GM23248 (cell line): Measurements from ENCODE around the gene PLIN3. TPM values are rescaled to one million over a fixed set of nuclear protein-coding genes. Genes with fewer than 3 reads are reported as not detected.
"Not testable (repeated sequence)": the region's sequence is repeated elsewhere in the genome, so short reads cannot be mapped to it uniquely, and the experiment has no call there.

Experiments
- DNase-seq: peaks from one replicate; pipeline ENCODE4 v3.0.0-alpha.2; 2015
- H2AFZ ChIP-seq: fragments of 200-600 bp; sonication (generic); 2 replicates; pipeline ENCODE4 v1.6.1; 2016; ENCODE audit warnings: antibody characterized with exemption
- H3F3A ChIP-seq: fragments of 200-600 bp; sonication (generic); 2 replicates; pipeline ENCODE4 v1.6.1; 2016; ENCODE audit warnings: mild to moderate bottlenecking, antibody characterized with exemption, mixed run types; ENCODE audit not compliant: insufficient read depth
- H3K27ac ChIP-seq: fragments of 200-600 bp; sonication (generic); 2 replicates; pipeline ENCODE4 v1.5.1; 2016; ENCODE audit warnings: mild to moderate bottlenecking
- H3K27me3 ChIP-seq: fragments of 200-600 bp; sonication (generic); replicated peaks from 2 replicates; pipeline ENCODE4 v1.6.1; 2016; ENCODE audit warnings: mild to moderate bottlenecking; ENCODE audit not compliant: insufficient read depth
- H3K36me3 ChIP-seq: fragments of 200-600 bp; sonication (generic); 2 replicates; pipeline ENCODE4 v1.6.1; 2016; ENCODE audit warnings: low read depth, mild to moderate bottlenecking
- H3K4me1 ChIP-seq: fragments of 200-600 bp; sonication (generic); 2 replicates; pipeline ENCODE4 v1.6.1; 2016; ENCODE audit warnings: mild to moderate bottlenecking; ENCODE audit not compliant: insufficient read depth
- H3K4me2 ChIP-seq: fragments of 200-600 bp; sonication (generic); one replicate; pipeline ENCODE4 v1.6.1; 2016; ENCODE audit warnings: mild to moderate bottlenecking; ENCODE audit not compliant: unreplicated experiment
- H3K4me3 ChIP-seq: fragments of 200-600 bp; sonication (generic); 2 replicates; pipeline ENCODE4 v1.5.1; 2016; ENCODE audit warnings: mild to moderate bottlenecking
- H3K79me2 ChIP-seq: fragments of 200-600 bp; sonication (generic); 2 replicates; pipeline ENCODE4 v1.6.1; 2016; ENCODE audit warnings: mild to moderate bottlenecking; ENCODE audit not compliant: insufficient read depth
- H3K9ac ChIP-seq: fragments of 200-600 bp; sonication (generic); 2 replicates; pipeline ENCODE4 v1.6.1; 2016; ENCODE audit warnings: mild to moderate bottlenecking
- H3K9me2 ChIP-seq: fragments of 200-600 bp; sonication (generic); 2 replicates; pipeline ENCODE4 v1.6.1; 2016; ENCODE audit warnings: mixed run types, mild to moderate bottlenecking, moderate library complexity; ENCODE audit not compliant: insufficient read depth
- H3K9me3 ChIP-seq: fragments of 200-600 bp; sonication (generic); one replicate; pipeline ENCODE4 v1.6.1; 2017; ENCODE audit warnings: low read depth
- H4K20me1 ChIP-seq: fragments of 200-600 bp; sonication (generic); 2 replicates; pipeline ENCODE4 v1.6.0; 2016; ENCODE audit not compliant: insufficient read depth
- EZH2 ChIP-seq: fragments of 200-600 bp; sonication (generic); IDR thresholded peaks from 2 replicates; pipeline ENCODE4 v1.6.1; 2018; ENCODE audit warnings: antibody characterized with exemption, mild to moderate bottlenecking; ENCODE audit not compliant: insufficient read depth, poor library complexity, severe bottlenecking
- EZH2phosphoT487 ChIP-seq: fragments of 200-600 bp; sonication (generic); IDR thresholded peaks from 2 replicates; pipeline ENCODE4 v1.6.1; 2018; ENCODE audit warnings: antibody characterized with exemption, moderate library complexity, mild to moderate bottlenecking, low read depth; ENCODE audit not compliant: insufficient read depth
- WGBS, 2 experiments: methylation state at CpG; one replicate each; pipeline ENCODE4 v1.1.6; 2015 to 2017; ENCODE audit warnings: low lambda C conversion rate in 2 of 2, low coverage in 1 of 2; ENCODE audit errors: missing lambda C conversion rate in 2 of 2; 5-methylcytosine and 5-hydroxymethylcytosine counted together
- in situ Hi-C: fragments of 300-500 bp; cut with MboI; formaldehyde crosslinking; loops from 2 replicates; pipeline ENCODE4 v1.15.0; 2020
- polyA plus RNA-seq: library from polyadenylated mRNA; unstranded; fragments of >200 nt; fragmentation: Nextera tagmentation; extraction: Ambion mirVana; gene quantifications from 2 replicates; pipeline ENCODE4 v1.2.1, GENCODE V29; 2016
- total RNA-seq: library from RNA; depleted of rRNA; stranded (reverse); fragments of >200 nt; shearing (Covaris generic); gene quantifications from 2 replicates; pipeline ENCODE4 v1.2.3, GENCODE V29; 2014

The PLIN3 gene
- total and polyA plus RNA-seq, 2 experiments from 2014 or later = 372 to 398 TPM

DNA sequence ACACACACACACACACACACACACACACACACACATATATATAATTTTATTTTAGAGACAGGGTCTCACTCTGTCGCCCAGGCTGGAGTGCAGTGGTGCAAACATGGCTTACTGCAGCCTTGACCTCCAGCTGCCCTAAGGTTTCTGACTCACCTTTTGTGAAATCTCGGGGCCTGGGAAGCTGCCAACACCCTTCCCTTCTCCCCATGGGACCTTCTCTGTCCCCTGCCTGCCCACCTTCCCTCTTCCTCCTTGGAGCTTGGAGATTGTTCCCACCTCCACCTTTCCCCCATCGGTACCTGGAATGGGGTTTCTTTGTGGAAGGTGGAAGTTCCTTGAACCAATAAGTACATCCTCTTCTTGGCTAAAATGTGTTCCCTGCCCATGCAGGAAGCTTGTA lies 28.9 kb upstream of the PLIN3 start:
- H3K9ac ChIP-seq = no peak overlapping the region
- no peaks in the 10 kb centered on the region for H4K20me1 ChIP-seq
- no peaks in the 10 kb centered on the region for H3F3A ChIP-seq
- no peaks in the 10 kb centered on the region for H3K9me2 ChIP-seq
- no peak overlapping the region for H3K27ac ChIP-seq
- no peak overlapping the region for H3K4me2 ChIP-seq
- no peaks in the 10 kb centered on the region for H3K9me3 ChIP-seq
- no peak overlapping the region for H2AFZ ChIP-seq
- no peaks in the 10 kb centered on the region for H3K36me3 ChIP-seq
- in situ Hi-C loops = no loop called here
- no peaks in the 10 kb centered on the region for H3K4me1 ChIP-seq
- H3K4me3 ChIP-seq = no peak overlapping the region
- H3K79me2 ChIP-seq = no peaks in the 10 kb centered on the region
- peak; percentile 68 for DNase-seq
- 47 to 59% methylated on average over 2 to 3 of the region's 3 CpGs for WGBS, 2 experiments
- no peaks in the 10 kb centered on the region for H3K27me3 ChIP-seq
- no peak for TF ChIP-seq EZH2phosphoT487
- TF ChIP-seq EZH2 = no peak

DNA sequence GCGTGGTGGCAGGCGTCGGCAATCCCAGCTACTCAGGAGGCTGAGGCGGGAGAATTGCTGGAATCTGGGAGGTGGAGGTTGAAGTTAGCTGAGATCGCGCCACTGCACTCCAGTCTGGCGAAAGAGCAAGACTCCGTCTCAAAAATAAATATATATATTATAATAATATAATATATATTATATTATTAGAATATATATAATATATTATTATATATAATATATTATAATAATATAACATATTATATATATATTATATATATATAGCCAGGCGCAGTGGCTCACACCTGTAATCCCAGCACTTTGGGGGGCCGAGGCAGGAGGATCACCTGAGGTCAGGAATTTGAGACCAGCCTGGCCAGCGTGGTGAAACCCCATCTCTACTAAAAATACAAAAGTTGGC lies 25.5 kb upstream of the PLIN3 start:
- H3K36me3 ChIP-seq, H3K9me2 ChIP-seq, H2AFZ ChIP-seq, H3F3A ChIP-seq, H3K27ac ChIP-seq, H3K79me2 ChIP-seq, in situ Hi-C loops, H3K4me1 ChIP-seq, H3K9ac ChIP-seq, H3K27me3 ChIP-seq, H3K4me3 ChIP-seq, H4K20me1 ChIP-seq, H3K4me2 ChIP-seq, DNase-seq, H3K9me3 ChIP-seq: not testable (repeated sequence)
- 93% methylated on average over 11 of the region's 11 CpGs for WGBS, 2 experiments

DNA sequence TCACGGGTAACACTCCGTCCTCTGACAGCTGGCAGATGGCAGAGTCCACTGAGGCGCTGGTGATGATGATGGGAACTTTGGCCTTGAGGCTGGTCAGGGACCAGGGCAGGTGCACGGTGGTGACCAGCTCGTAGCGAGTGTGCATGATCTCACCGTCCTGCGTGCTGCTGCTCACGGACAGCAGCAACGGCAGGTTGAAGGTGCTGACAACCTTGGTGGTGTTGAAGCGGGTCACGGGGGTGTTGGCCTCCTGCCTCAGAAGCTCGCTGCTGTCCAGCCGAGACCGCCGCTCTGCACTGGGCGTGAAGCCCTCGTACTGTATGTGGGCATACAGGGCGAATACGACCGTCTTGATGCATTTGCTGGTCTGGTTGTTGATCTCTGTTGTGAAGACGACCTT lies 23.6 kb upstream of the PLIN3 start:
- no peaks in the 10 kb centered on the region for H3K9me3 ChIP-seq
- no peak for TF ChIP-seq EZH2
- TF ChIP-seq EZH2phosphoT487 = no peak
- no peaks in the 10 kb centered on the region for H3K27me3 ChIP-seq
- no peaks in the 10 kb centered on the region for H3K9me2 ChIP-seq
- no peak overlapping the region for H2AFZ ChIP-seq
- no peaks in the 10 kb centered on the region for H3K36me3 ChIP-seq
- H3K27ac ChIP-seq = no peak overlapping the region
- WGBS, 2 experiments = 91 to 92% methylated on average over 22 of the region's 22 CpGs
- in situ Hi-C loops = no loop called here
- H3F3A ChIP-seq = no peaks in the 10 kb centered on the region
- H3K4me2 ChIP-seq = no peak overlapping the region
- H4K20me1 ChIP-seq = no peaks in the 10 kb centered on the region
- no peaks in the 10 kb centered on the region for H3K79me2 ChIP-seq
- no peak for DNase-seq
- no peak overlapping the region for H3K4me3 ChIP-seq
- no peak overlapping the region for H3K9ac ChIP-seq
- no peaks in the 10 kb centered on the region; the same call in 1 of the 2 replicates for H3K4me1 ChIP-seq

GRCh38 chr19:4889034-4889815 lies 21.8 kb upstream of the PLIN3 start:
- H3K36me3 ChIP-seq = no peaks in the 10 kb centered on the region
- no peaks in the 10 kb centered on the region for H3K27me3 ChIP-seq
- H2AFZ ChIP-seq = no peak overlapping the region
- H3K27ac ChIP-seq = 0 out of 2 replicates have a peak overlapping the region, but pooled peaks have one; percentile 14
- in situ Hi-C loops = no loop called here
- H4K20me1 ChIP-seq = no peaks in the 10 kb centered on the region
- H3K79me2 ChIP-seq = no peaks in the 10 kb centered on the region
- H3K9ac ChIP-seq = no peak overlapping the region
- no peaks in the 10 kb centered on the region for H3K9me2 ChIP-seq
- H3K4me1 ChIP-seq = no peaks in the 10 kb centered on the region; the same call in 1 of the 2 replicates
- TF ChIP-seq EZH2phosphoT487 = no peak
- no peak for TF ChIP-seq EZH2
- peak overlapping the region; percentile 28 for H3K4me2 ChIP-seq
- DNase-seq = peak; percentile 95
- H3F3A ChIP-seq = no peaks in the 10 kb centered on the region
- WGBS, 2 experiments = 54 to 57% methylated on average over 13 to 14 of the region's 14 CpGs
- no peak overlapping the region for H3K4me3 ChIP-seq
- no peaks in the 10 kb centered on the region for H3K9me3 ChIP-seq

DNA sequence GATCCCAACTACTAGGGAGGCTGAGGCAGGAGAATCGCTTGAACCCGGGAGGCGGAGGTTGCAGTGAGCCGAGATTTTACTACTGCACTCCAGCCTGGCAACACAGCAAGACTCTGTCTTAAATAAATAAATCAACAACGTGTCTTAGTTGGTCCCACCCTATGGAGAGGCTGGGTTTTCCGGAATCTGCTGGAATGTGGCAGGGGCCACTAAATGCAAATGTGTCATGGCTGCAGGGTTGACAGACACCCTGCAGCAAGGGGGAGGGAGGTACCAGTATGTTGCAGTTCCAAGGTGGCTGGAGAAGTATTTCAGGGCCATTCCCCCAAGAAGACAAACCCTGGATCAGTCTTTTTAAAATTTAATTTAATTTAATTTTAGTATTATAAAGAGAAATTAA lies 20.3 kb upstream of the PLIN3 start:
- in situ Hi-C loops, DNase-seq, H4K20me1 ChIP-seq, H3K79me2 ChIP-seq, H3K9ac ChIP-seq, H3K27me3 ChIP-seq, H3K36me3 ChIP-seq, H2AFZ ChIP-seq, H3F3A ChIP-seq, H3K4me2 ChIP-seq, H3K4me1 ChIP-seq, H3K9me2 ChIP-seq, H3K27ac ChIP-seq, H3K4me3 ChIP-seq, H3K9me3 ChIP-seq: not testable (repeated sequence)
- WGBS, 2 experiments = 74 to 82% methylated on average over 5 to 6 of the region's 6 CpGs

DNA sequence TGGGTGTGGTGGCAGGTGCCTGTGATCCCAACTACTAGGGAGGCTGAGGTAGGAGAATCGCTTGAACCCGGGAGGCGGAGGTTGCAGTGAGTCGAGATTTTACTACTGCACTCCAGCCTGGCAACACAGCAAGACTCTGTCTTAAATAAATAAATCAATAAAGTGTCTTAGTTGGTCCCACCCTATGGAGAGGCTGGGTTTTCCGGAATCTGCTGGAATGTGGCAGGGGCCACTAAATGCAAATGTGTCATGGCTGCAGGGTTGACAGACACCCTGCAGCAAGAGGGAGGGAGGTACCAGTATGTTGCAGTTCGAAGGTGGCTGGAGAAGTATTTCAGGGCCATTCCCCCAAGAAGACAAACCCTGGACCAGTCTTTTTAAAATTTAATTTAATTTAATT lies 17.5 kb upstream of the PLIN3 start:
- H3K79me2 ChIP-seq, H3K4me1 ChIP-seq, H2AFZ ChIP-seq, H3K9me2 ChIP-seq, H3K9ac ChIP-seq, H3K9me3 ChIP-seq, H3K36me3 ChIP-seq, H3K4me2 ChIP-seq, H4K20me1 ChIP-seq, H3K27me3 ChIP-seq, H3K4me3 ChIP-seq, H3F3A ChIP-seq, DNase-seq, H3K27ac ChIP-seq, in situ Hi-C loops: not testable (repeated sequence)
- 79 to 95% methylated on average over 5 to 6 of the region's 6 CpGs for WGBS, 2 experiments

DNA sequence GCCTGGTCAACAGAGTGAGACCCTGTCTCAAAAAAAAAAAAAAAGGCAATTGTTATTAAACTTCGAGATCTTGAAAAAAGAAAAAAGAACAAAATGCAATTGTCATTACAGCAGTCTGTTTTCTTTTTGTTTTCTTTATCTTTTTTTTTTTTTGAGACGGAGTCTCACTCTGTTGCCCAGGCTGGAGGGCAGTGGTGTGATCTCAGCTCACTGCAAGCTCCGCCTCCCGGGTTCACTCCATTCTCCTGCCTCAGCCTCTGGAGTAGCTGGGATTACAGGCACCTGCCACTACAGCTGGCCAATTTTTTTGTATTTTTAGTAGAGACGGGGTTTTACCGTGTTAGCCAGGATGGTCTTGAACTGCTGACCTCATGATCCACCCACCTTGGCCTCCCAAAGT lies 15.4 kb upstream of the PLIN3 start:
- H3K4me2 ChIP-seq, H3K4me1 ChIP-seq, H2AFZ ChIP-seq, H3K79me2 ChIP-seq, H3K9ac ChIP-seq, H3F3A ChIP-seq, DNase-seq, H3K9me3 ChIP-seq, H3K9me2 ChIP-seq, H4K20me1 ChIP-seq, H3K27ac ChIP-seq, H3K36me3 ChIP-seq, H3K4me3 ChIP-seq, in situ Hi-C loops, H3K27me3 ChIP-seq: not testable (repeated sequence)
- WGBS, 2 experiments = 53 to 54% methylated on average over 6 of the region's 6 CpGs
